ENCODE results near the gene NIN.

NIN gene

DNA sequence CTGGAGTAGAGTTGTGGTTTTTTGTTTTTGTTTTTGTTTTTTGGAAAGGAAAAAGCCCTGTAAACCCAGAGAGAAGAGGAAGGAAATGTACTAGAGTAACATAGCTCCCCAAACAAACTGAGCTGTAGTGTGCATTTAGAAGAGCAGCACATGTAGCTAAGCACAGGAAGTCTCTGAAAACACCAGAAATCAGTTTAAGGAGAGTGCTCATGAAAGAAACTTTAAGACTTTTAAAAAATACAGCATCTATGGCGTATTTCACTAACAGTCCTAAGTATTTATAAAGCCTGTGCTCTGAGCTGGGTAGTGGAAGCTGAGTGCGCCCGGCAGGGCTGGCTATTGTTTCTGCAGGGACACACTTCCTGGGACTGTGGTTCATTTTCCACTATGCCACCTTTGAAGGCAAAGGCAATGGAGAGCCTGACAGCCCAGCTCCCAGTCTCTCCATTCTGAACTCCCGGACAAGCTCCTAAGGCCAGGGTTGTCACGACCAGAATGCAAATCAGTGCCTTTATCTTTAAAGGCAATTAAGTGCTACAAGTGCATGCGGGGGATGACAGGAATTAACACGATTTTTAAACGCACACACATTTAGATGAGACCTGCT, 45.4 kb downstream of the NIN start:
- no peak for DNase-seq (ENCODE audit: low spot score)
- Histone ChIP-seq H3K27ac (no peak overlapping the region), H3K4me3 (no peak overlapping the region)
- TF ChIP-seq, protein P1, sequence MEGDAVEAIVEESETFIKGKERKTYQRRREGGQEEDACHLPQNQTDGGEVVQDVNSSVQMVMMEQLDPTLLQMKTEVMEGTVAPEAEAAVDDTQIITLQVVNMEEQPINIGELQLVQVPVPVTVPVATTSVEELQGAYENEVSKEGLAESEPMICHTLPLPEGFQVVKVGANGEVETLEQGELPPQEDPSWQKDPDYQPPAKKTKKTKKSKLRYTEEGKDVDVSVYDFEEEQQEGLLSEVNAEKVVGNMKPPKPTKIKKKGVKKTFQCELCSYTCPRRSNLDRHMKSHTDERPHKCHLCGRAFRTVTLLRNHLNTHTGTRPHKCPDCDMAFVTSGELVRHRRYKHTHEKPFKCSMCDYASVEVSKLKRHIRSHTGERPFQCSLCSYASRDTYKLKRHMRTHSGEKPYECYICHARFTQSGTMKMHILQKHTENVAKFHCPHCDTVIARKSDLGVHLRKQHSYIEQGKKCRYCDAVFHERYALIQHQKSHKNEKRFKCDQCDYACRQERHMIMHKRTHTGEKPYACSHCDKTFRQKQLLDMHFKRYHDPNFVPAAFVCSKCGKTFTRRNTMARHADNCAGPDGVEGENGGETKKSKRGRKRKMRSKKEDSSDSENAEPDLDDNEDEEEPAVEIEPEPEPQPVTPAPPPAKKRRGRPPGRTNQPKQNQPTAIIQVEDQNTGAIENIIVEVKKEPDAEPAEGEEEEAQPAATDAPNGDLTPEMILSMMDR (IDR thresholded peaks at IDR 0.05): no peak

- no peak overlapping the region for H3K27ac ChIP-seq
- H3K4me3 ChIP-seq: no peak overlapping the region
- DNase-seq (ENCODE audit: low spot score): no peak
- TF ChIP-seq, protein P1 (IDR thresholded peaks at IDR 0.05): no peak
These were observed 46.1 kb downstream of the NIN start for GRCh38 chr14:50784683-50785456.

DNA sequence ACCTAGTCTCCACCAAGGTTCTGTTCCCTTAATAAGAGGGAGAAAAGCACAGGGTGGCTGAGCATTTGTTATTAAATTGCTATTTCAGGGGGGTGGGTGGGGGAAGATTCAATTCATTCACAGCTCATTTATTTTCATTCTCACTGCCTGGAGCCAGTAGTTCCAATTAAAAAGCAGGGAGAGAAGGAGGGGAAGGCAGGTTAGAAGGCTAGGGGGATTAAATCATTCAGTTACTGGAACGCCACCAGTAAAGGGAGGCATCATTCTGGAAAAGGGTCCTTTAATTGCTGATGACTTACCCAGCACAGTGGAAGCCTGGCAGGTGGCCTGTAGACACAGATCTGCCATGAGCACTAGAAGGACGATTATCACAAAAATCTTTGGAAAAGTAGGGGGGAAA, 47.4 kb downstream of the NIN start:
- H3K27ac ChIP-seq: no peak overlapping the region
- no peak for DNase-seq (ENCODE audit: low spot score)
- TF ChIP-seq, protein P1 (IDR thresholded peaks at IDR 0.05): no peak
- H3K4me3 ChIP-seq: no peak overlapping the region

- H3K4me3 ChIP-seq: no peak overlapping the region
- TF ChIP-seq, protein P1 (IDR thresholded peaks at IDR 0.05): no peak
- no peak overlapping the region for H3K27ac ChIP-seq
- no peak for DNase-seq (ENCODE audit: low spot score)
These were observed 50.6 kb downstream of the NIN start for GRCh38 chr14:50780393-50780792.

- H3K27ac ChIP-seq: no peak overlapping the region
- DNase-seq (ENCODE audit: low spot score): no peak
- H3K4me3 ChIP-seq: no peak overlapping the region
- TF ChIP-seq, protein P1 (IDR thresholded peaks at IDR 0.05): no peak
These were observed 52.1 kb downstream of the NIN start for GRCh38 chr14:50778721-50779483.

- no peak overlapping the region for H3K4me3 ChIP-seq
- DNase-seq (ENCODE audit: low spot score): no peak
- H3K27ac ChIP-seq: no peak overlapping the region
- TF ChIP-seq, protein P1 (IDR thresholded peaks at IDR 0.05): no peak
These were observed 54.4 kb downstream of the NIN start for GRCh38 chr14:50776522-50776921.
